ENCODE results near the gene PPM1D. TPM values are rescaled to one million over a fixed set of nuclear protein-coding genes. Genes with fewer than 3 reads are reported as not detected.

The PPM1D gene
- total RNA-seq, 1 donor, result 15.6 TPM

- peaks cover 30% of the 10 kb centered on the region for H3K79me2 ChIP-seq (ENCODE audit: insufficient read depth, low read length)
- DNase-seq (ENCODE audit: insufficient read length, low spot score, missing footprints), result no peak
- no peaks in the 10 kb centered on the region for H3K27me3 ChIP-seq (ENCODE audit: insufficient read depth, low read length)
- no peak overlapping the region for H2AFZ ChIP-seq (ENCODE audit: low read length)
- no peak overlapping the region for H3K4me3 ChIP-seq (ENCODE audit: insufficient read depth, low read length)
- no peak overlapping the region for H3K4me2 ChIP-seq (ENCODE audit: insufficient read depth, low read length)
- peaks cover 16% of the 10 kb centered on the region for H3K36me3 ChIP-seq (ENCODE audit: insufficient read depth, low read length)
- no peaks in the 10 kb centered on the region for H3K9me3 ChIP-seq (ENCODE audit: low read depth, low read length)
- no peaks in the 10 kb centered on the region for H3K4me1 ChIP-seq (ENCODE audit: insufficient read depth, low read length)
- peaks cover 9% of the 10 kb centered on the region for H4K20me1 ChIP-seq (ENCODE audit: insufficient read depth, low read length)
- H3K27ac ChIP-seq (ENCODE audit: low read depth, low read length), result no peak overlapping the region
- no peak for TF ChIP-seq CTCF (IDR thresholded peaks at IDR 0.05; ENCODE audit: extremely low read depth, low read depth, low read length)
Observed at GRCh38 chr17:60653569-60653968, 53.6 kb downstream of the PPM1D start.

- no peaks in the 10 kb centered on the region for H3K9me3 ChIP-seq (ENCODE audit: low read depth, low read length)
- H4K20me1 ChIP-seq (ENCODE audit: insufficient read depth, low read length), result peaks cover 5% of the 10 kb centered on the region
- no peak overlapping the region for H2AFZ ChIP-seq (ENCODE audit: low read length)
- H3K4me3 ChIP-seq (ENCODE audit: insufficient read depth, low read length), result no peak overlapping the region
- no peaks in the 10 kb centered on the region for H3K4me1 ChIP-seq (ENCODE audit: insufficient read depth, low read length)
- no peak for DNase-seq (ENCODE audit: insufficient read length, low spot score, missing footprints)
- H3K27me3 ChIP-seq (ENCODE audit: insufficient read depth, low read length), result no peaks in the 10 kb centered on the region
- TF ChIP-seq CTCF (IDR thresholded peaks at IDR 0.05; ENCODE audit: extremely low read depth, low read depth, low read length), result no peak
- H3K4me2 ChIP-seq (ENCODE audit: insufficient read depth, low read length), result no peak overlapping the region
- peaks cover 26% of the 10 kb centered on the region for H3K79me2 ChIP-seq (ENCODE audit: insufficient read depth, low read length)
- H3K36me3 ChIP-seq (ENCODE audit: insufficient read depth, low read length), result peaks cover 4% of the 10 kb centered on the region
- H3K27ac ChIP-seq (ENCODE audit: low read depth, low read length), result no peak overlapping the region
Observed at GRCh38 chr17:60656499-60656898, 56.5 kb downstream of the PPM1D start.

DNA sequence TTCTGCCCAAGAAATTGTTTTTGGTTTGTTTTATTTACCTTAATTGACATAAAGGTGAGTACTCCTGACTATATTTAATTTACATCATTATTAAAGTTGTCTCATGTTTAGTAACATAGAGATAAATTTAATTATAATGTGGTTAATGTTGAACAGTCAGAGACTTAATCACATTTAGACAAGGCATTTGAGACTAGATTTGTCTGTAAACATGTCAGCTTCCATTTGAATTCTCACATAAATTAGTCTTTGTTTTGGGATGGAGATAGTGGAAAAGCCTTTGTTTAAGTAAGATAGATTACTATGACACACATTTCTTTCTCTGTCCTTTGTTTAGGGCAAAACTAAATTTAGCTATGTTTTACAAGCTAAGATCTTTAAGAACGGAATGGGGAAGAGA lies 59.2 kb downstream of the PPM1D start:
- no peaks in the 10 kb centered on the region for H3K4me1 ChIP-seq (ENCODE audit: insufficient read depth, low read length)
- H3K36me3 ChIP-seq (ENCODE audit: insufficient read depth, low read length), result peaks cover 4% of the 10 kb centered on the region
- no peaks in the 10 kb centered on the region for H4K20me1 ChIP-seq (ENCODE audit: insufficient read depth, low read length)
- DNase-seq (ENCODE audit: insufficient read length, low spot score, missing footprints), result no peak
- no peaks in the 10 kb centered on the region for H3K27me3 ChIP-seq (ENCODE audit: insufficient read depth, low read length)
- H3K27ac ChIP-seq (ENCODE audit: low read depth, low read length), result no peak overlapping the region
- no peak overlapping the region for H2AFZ ChIP-seq (ENCODE audit: low read length)
- no peak for TF ChIP-seq CTCF (IDR thresholded peaks at IDR 0.05; ENCODE audit: extremely low read depth, low read depth, low read length)
- H3K4me3 ChIP-seq (ENCODE audit: insufficient read depth, low read length), result no peak overlapping the region
- no peak overlapping the region for H3K4me2 ChIP-seq (ENCODE audit: insufficient read depth, low read length)
- no peaks in the 10 kb centered on the region for H3K9me3 ChIP-seq (ENCODE audit: low read depth, low read length)
- H3K79me2 ChIP-seq (ENCODE audit: insufficient read depth, low read length), result peaks cover 3% of the 10 kb centered on the region

- Histone ChIP-seq H3K27me3 (ENCODE audit: insufficient read depth, low read length) (no peaks in the 10 kb centered on the region), H4K20me1 (ENCODE audit: insufficient read depth, low read length) (no peaks in the 10 kb centered on the region), H3K36me3 (ENCODE audit: insufficient read depth, low read length) (peaks cover 10% of the 10 kb centered on the region), H3K9me3 (ENCODE audit: low read depth, low read length) (no peaks in the 10 kb centered on the region), H2AFZ (ENCODE audit: low read length) (no peak overlapping the region), H3K27ac (ENCODE audit: low read depth, low read length) (no peak overlapping the region), H3K4me3 (ENCODE audit: insufficient read depth, low read length) (no peak overlapping the region), H3K4me1 (ENCODE audit: insufficient read depth, low read length) (no peaks in the 10 kb centered on the region), H3K79me2 (ENCODE audit: insufficient read depth, low read length) (no peaks in the 10 kb centered on the region), H3K4me2 (ENCODE audit: insufficient read depth, low read length) (no peak overlapping the region)
- DNase-seq (ENCODE audit: insufficient read length, low spot score, missing footprints), result no peak
- no peak for TF ChIP-seq CTCF (IDR thresholded peaks at IDR 0.05; ENCODE audit: extremely low read depth, low read depth, low read length)
Observed at GRCh38 chr17:60661489-60661888, 61.5 kb downstream of the PPM1D start.

Measured in osteoblast (primary cell).